Trophoblast cell (in vitro differentiated cells and primary cell): ENCODE measurements around the gene MFSD2B.

Experiments used
- DNase-seq, 2 donors: peaks; one replicate each; pipeline ENCODE4 v3.0.0-alpha.2; 2016
- H2AFZ ChIP-seq: 2 replicates; pipeline ENCODE4 v1.6.1; 2013; ENCODE audit warnings: low read length, moderate library complexity, mild to moderate bottlenecking; ENCODE audit not compliant: insufficient read depth, poor library complexity
- H2AK5ac ChIP-seq: 2 replicates; pipeline ENCODE4 v1.6.1; 2013; ENCODE audit warnings: mild to moderate bottlenecking, low read length
- H2BK120ac ChIP-seq: 2 replicates; pipeline ENCODE4 v1.6.1; 2013; ENCODE audit warnings: low read length, mild to moderate bottlenecking, moderate library complexity; ENCODE audit not compliant: insufficient read depth, poor library complexity
- H2BK12ac ChIP-seq: 2 replicates; pipeline ENCODE4 v1.6.1; 2013; ENCODE audit warnings: mild to moderate bottlenecking, low read length, moderate library complexity
- H2BK5ac ChIP-seq: 2 replicates; pipeline ENCODE4 v1.6.1; 2013; ENCODE audit warnings: low read length, low read depth, moderate library complexity, mild to moderate bottlenecking; ENCODE audit not compliant: poor library complexity
- H3K14ac ChIP-seq: 2 replicates; pipeline ENCODE4 v1.6.1; 2013; ENCODE audit warnings: mild to moderate bottlenecking, low read length
- H3K18ac ChIP-seq: 2 replicates; pipeline ENCODE4 v1.6.1; 2013; ENCODE audit warnings: mild to moderate bottlenecking, low read length
- H3K23ac ChIP-seq: 2 replicates; pipeline ENCODE4 v1.6.1; 2013; ENCODE audit warnings: low read length
- H3K27ac ChIP-seq: 2 replicates; pipeline ENCODE4 v1.5.1; 2013; ENCODE audit warnings: low read depth, mild to moderate bottlenecking, inconsistent platforms, low read length, moderate library complexity
- H3K27me3 ChIP-seq: 2 replicates; pipeline ENCODE4 v1.6.1; 2013; ENCODE audit warnings: inconsistent platforms, mild to moderate bottlenecking, low read length, moderate library complexity; ENCODE audit not compliant: insufficient read depth
- H3K36me3 ChIP-seq, 2 experiments: 1 replicate in 1 of 2; 2 replicates in 1 of 2; pipeline ENCODE4 v1.6.1; 2013; ENCODE audit warnings: low read length in 2 of 2, mild to moderate bottlenecking in 2 of 2, moderate library complexity in 1 of 2; ENCODE audit not compliant: insufficient read depth in 2 of 2, control insufficient read depth in 1 of 2
- H3K4ac ChIP-seq: 2 replicates; pipeline ENCODE4 v1.6.1; 2013; ENCODE audit warnings: low read depth, mild to moderate bottlenecking, low read length, moderate library complexity
- H3K4me1 ChIP-seq, 2 experiments: 1 replicate in 1 of 2; 2 replicates in 1 of 2; pipeline ENCODE4 v1.6.1; 2013; ENCODE audit warnings: low read length in 2 of 2, mild to moderate bottlenecking in 2 of 2, moderate library complexity in 1 of 2; ENCODE audit not compliant: insufficient read depth in 2 of 2, control insufficient read depth in 1 of 2
- H3K4me2 ChIP-seq: 2 replicates; pipeline ENCODE4 v1.6.1; 2013; ENCODE audit warnings: inconsistent platforms, mild to moderate bottlenecking, low read length, moderate library complexity
- H3K4me3 ChIP-seq: 2 replicates; pipeline ENCODE4 v1.5.1; 2013; ENCODE audit warnings: mild to moderate bottlenecking, low read depth, low read length, inconsistent platforms
- H3K79me1 ChIP-seq: one replicate; pipeline ENCODE4 v1.6.1; 2013; ENCODE audit warnings: low read length
- H3K79me2 ChIP-seq: 2 replicates; pipeline ENCODE4 v1.6.1; 2013; ENCODE audit warnings: low read length, mild to moderate bottlenecking; ENCODE audit not compliant: control insufficient read depth, insufficient read depth, poor library complexity
- H3K9ac ChIP-seq: 2 replicates; pipeline ENCODE4 v1.6.1; 2013; ENCODE audit warnings: mild to moderate bottlenecking, low read length
- H3K9me3 ChIP-seq: 2 replicates; pipeline ENCODE4 v1.6.1; 2013; ENCODE audit warnings: low read depth, mild to moderate bottlenecking, control low read depth, inconsistent platforms, low read length; ENCODE audit not compliant: insufficient read depth
- H4K12ac ChIP-seq: 2 replicates; pipeline ENCODE4 v1.6.1; 2013; ENCODE audit warnings: low read depth, mild to moderate bottlenecking, low read length, moderate library complexity
- H4K8ac ChIP-seq: 2 replicates; pipeline ENCODE4 v1.6.1; 2013; ENCODE audit warnings: low read depth, mild to moderate bottlenecking, low read length, moderate library complexity
- H4K91ac ChIP-seq: one replicate; pipeline ENCODE4 v1.6.1; 2013; ENCODE audit warnings: low read depth, mild to moderate bottlenecking, low read length, moderate library complexity
- WGBS: extraction: QIAGEN DNeasy Blood & Tissue Kit; methylation state at CpG from one replicate; pipeline ENCODE4 v1.1.7; 2013; ENCODE audit warnings: missing lambda C conversion rate; ENCODE audit not compliant: insufficient read length, insufficient coverage; ENCODE audit errors: extremely low coverage; 5-methylcytosine and 5-hydroxymethylcytosine counted together

Gene MFSD2B

DNA sequence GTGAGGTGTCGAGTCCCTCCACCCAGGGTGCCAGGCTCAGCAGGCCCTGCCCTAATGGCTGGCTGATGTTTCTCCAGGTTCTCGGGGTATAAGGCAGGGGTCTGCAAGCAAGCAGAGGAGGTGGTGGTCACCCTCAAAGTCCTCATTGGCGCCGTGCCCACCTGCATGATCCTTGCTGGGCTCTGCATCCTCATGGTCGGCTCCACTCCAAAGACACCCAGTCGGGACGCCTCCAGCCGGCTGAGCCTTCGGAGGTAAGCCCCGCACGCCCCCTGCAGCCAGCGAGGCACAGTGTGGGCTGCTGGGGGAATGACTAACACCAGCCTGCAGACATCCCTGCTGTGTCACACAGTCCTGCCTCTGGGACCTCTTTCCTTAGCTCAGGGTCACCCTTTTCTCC is 14.1 kb downstream of the MFSD2B start:
- H2AK5ac ChIP-seq: no peak overlapping the region
- H4K8ac ChIP-seq: no peak overlapping the region
- H3K4me1 ChIP-seq: no peaks in the 10 kb centered on the region
- H4K12ac ChIP-seq: no peak overlapping the region
- H3K4ac ChIP-seq: no peak overlapping the region
- H2BK12ac ChIP-seq: no peak overlapping the region
- H3K9me3 ChIP-seq: peaks cover 5% of the 10 kb centered on the region
- H3K14ac ChIP-seq: no peak overlapping the region
- WGBS: no CpG with 5 or more reads among the region's 12 CpGs
- H3K18ac ChIP-seq: no peak overlapping the region
- no peaks in the 10 kb centered on the region for H3K27me3 ChIP-seq
- no peak overlapping the region for H2BK120ac ChIP-seq
- peaks cover 11 to 15% of the 10 kb centered on the region in 2 experiments for H3K36me3 ChIP-seq
- H3K9ac ChIP-seq: no peak overlapping the region
- H3K79me2 ChIP-seq: no peaks in the 10 kb centered on the region
- no peaks in the 10 kb centered on the region for H3K79me1 ChIP-seq
- H3K4me2 ChIP-seq: no peak overlapping the region
- peak; percentile 38 to 51 for DNase-seq
- no peak overlapping the region for H3K23ac ChIP-seq
- H2AFZ ChIP-seq: no peak overlapping the region
- no peak overlapping the region for H3K27ac ChIP-seq
- H2BK5ac ChIP-seq: no peak overlapping the region
- no peak overlapping the region for H4K91ac ChIP-seq
- no peak overlapping the region for H3K4me3 ChIP-seq

DNA sequence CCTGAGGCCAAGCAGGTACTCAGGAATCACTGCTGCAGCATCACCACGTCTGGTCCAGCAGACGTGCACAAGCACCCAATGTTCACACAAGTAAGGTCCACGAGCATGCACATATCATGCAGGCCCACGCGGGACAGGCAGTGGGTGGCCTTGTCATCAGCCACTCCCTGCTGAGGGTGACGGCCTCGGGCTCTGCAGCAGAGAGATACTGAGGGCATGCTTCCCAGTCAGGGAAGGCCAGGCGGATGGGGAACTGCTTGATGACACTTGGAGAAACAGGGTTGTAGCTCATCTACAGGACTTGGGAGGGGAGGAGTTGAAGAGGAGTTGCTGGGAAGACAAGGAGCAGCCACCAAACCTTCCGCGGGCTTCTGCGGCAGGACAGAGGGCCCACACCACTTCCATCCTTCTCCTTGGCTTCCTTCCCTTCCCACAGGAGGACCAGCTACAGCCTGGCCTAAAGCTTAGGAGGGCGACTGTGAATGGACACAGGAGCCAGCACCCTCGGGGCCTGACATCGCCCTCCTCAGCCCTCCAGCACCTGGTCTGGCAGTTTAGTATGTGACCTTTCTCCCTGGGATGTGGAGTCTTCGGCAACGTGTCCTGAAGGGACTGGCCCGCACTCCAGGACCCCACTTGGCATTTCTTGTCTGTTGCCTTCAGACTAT is 15.2 kb downstream of the MFSD2B start:
- no peak overlapping the region for H4K91ac ChIP-seq
- no peak overlapping the region for H3K18ac ChIP-seq
- no peaks in the 10 kb centered on the region for H3K79me2 ChIP-seq
- no peaks in the 10 kb centered on the region for H3K79me1 ChIP-seq
- H2AFZ ChIP-seq: no peak overlapping the region
- no peaks in the 10 kb centered on the region for H3K27me3 ChIP-seq
- H3K4me1 ChIP-seq: no peaks in the 10 kb centered on the region
- H2BK5ac ChIP-seq: no peak overlapping the region
- H3K4me2 ChIP-seq: no peak overlapping the region
- no peak overlapping the region for H2BK12ac ChIP-seq
- H3K14ac ChIP-seq: no peak overlapping the region
- H3K4me3 ChIP-seq: peak overlapping the region; percentile 23
- no peak overlapping the region for H4K8ac ChIP-seq
- H3K27ac ChIP-seq: no peak overlapping the region
- no CpG with 5 or more reads among the region's 17 CpGs for WGBS
- H3K9ac ChIP-seq: no peak overlapping the region
- H3K4ac ChIP-seq: no peak overlapping the region
- no peak overlapping the region for H2BK120ac ChIP-seq
- H3K36me3 ChIP-seq: peaks cover 11 to 22% of the 10 kb centered on the region in 2 experiments
- DNase-seq: no peak
- H4K12ac ChIP-seq: no peak overlapping the region
- H3K23ac ChIP-seq: no peak overlapping the region
- H2AK5ac ChIP-seq: no peak overlapping the region
- H3K9me3 ChIP-seq: peaks cover 5% of the 10 kb centered on the region

DNA sequence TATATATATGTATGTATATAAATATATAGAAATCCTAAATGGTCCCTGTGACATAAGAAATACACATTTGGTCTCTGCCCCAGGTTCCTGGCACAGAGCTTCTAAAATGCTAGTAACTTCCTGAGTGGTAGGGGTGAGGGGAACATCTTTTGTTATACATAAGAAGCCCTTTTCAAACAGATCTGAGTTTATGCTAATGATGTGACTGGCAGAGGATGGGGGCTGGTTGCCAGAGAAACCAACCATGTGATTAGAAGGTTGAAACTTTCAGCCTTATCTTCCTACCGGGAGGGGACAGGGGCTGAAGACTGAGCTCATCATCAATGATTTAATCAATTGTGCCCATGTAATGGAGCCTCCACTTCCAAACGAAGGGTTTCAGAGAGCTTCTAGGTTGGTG is 16.3 kb downstream of the MFSD2B start:
- no peaks in the 10 kb centered on the region for H3K79me1 ChIP-seq
- H3K79me2 ChIP-seq: no peaks in the 10 kb centered on the region
- H2BK12ac ChIP-seq: no peak overlapping the region
- H4K12ac ChIP-seq: no peak overlapping the region
- no peak overlapping the region for H2AFZ ChIP-seq
- H2BK120ac ChIP-seq: no peak overlapping the region
- WGBS: no CpG with 5 or more reads among the region's 2 CpGs
- no peaks in the 10 kb centered on the region for H3K27me3 ChIP-seq
- H2BK5ac ChIP-seq: no peak overlapping the region
- H3K9me3 ChIP-seq: peaks cover 5% of the 10 kb centered on the region
- no peak overlapping the region for H3K27ac ChIP-seq
- no peak overlapping the region for H3K4ac ChIP-seq
- H3K4me1 ChIP-seq: no peaks in the 10 kb centered on the region
- no peak overlapping the region for H3K4me2 ChIP-seq
- H3K23ac ChIP-seq: no peak overlapping the region
- no peak overlapping the region for H3K9ac ChIP-seq
- no peak for DNase-seq
- no peak overlapping the region for H4K8ac ChIP-seq
- H4K91ac ChIP-seq: no peak overlapping the region
- no peak overlapping the region for H2AK5ac ChIP-seq
- no peak overlapping the region for H3K18ac ChIP-seq
- H3K36me3 ChIP-seq: peaks cover 14 to 29% of the 10 kb centered on the region in 2 experiments
- H3K14ac ChIP-seq: no peak overlapping the region
- no peak overlapping the region for H3K4me3 ChIP-seq

DNA sequence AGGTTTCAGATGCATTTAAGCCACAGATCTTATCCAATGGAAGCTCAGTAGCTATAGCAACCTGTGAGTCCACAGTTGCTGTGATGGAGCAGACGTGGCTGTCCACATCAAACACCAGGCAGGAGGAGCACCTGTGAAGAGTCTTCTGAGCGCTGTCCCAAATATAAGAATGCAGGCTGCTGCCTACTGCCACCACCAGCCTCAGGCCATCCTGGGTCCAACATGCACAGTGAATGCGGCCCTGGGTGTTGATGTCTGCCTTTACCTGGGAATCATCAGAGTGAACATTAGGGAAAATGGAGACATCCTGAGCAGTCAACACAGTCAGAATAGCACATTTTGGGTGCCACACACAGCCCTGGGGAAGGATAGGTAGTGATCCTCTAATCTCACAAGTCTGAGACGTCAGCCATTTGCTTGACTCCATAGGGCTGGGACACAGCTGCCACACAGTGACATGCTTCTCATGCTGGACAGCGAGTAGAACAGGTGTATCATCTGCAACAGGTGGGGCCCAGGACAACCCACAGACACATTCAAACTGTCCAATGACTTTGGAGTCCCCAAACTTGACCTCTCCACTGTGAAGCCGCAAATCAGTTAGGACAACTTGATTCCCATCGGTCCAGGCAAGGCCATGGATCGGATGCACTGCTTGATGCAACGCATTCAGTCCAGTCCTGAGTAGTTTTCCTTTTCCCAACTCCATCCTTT is 29.1 kb downstream of the MFSD2B start:
- H2BK5ac ChIP-seq: no peak overlapping the region
- no peak overlapping the region for H2BK12ac ChIP-seq
- H3K4me3 ChIP-seq: no peak overlapping the region
- no peaks in the 10 kb centered on the region for H3K4me1 ChIP-seq
- no CpG with 5 or more reads among the region's 9 CpGs for WGBS
- H3K14ac ChIP-seq: no peak overlapping the region
- peaks cover 1% of the 10 kb centered on the region for H3K9me3 ChIP-seq
- H2AK5ac ChIP-seq: no peak overlapping the region
- no peak overlapping the region for H4K12ac ChIP-seq
- H3K18ac ChIP-seq: no peak overlapping the region
- H3K79me1 ChIP-seq: no peaks in the 10 kb centered on the region
- no peaks in the 10 kb centered on the region for H3K27me3 ChIP-seq
- no peak overlapping the region for H3K4ac ChIP-seq
- H4K91ac ChIP-seq: no peak overlapping the region
- H3K36me3 ChIP-seq: peaks cover 8 to 14% of the 10 kb centered on the region in 2 experiments
- H3K4me2 ChIP-seq: no peak overlapping the region
- H3K23ac ChIP-seq: no peak overlapping the region
- H3K27ac ChIP-seq: no peak overlapping the region
- H3K9ac ChIP-seq: no peak overlapping the region
- no peak overlapping the region for H2AFZ ChIP-seq
- H3K79me2 ChIP-seq: no peaks in the 10 kb centered on the region
- no peak overlapping the region for H2BK120ac ChIP-seq
- DNase-seq: no peak
- no peak overlapping the region for H4K8ac ChIP-seq
